GM18526 (cell line): ENCODE results near the gene RAP1GAP2.

ENCODE experiments used
- POLR2A ChIP-seq: IDR thresholded peaks from 3 replicates; pipeline ENCODE4 v1.6.1; 2011; ENCODE audit not compliant: insufficient read length; ENCODE audit errors: extremely low read depth

Gene RAP1GAP2

DNA sequence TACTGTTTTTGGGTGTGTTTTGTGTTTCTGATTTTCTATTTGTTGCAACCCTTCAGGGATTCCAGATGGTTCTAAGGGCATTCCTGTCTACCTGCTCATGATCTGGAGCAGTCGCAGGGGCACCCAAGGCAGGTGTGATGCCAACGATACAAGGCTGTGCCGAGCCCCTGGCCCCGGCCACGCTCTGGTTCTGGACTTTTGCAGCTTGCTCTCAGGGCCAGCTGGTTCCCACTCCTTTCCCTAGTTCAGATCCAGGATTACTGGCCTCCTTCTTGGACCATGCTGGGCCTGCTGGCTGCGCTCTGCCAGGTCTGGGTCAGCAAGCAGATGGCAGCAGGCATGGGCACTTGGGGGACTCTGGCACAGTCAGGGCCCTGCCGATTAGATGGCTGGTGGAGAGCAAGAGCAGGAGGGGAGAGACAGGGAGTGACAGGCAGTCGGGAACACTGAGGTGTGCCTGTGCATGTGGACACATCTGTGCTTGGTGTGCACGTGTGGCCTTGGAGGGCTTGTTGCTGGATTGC lies 15.2 kb upstream of the RAP1GAP2 start:
- TF ChIP-seq POLR2A, result no peak

DNA sequence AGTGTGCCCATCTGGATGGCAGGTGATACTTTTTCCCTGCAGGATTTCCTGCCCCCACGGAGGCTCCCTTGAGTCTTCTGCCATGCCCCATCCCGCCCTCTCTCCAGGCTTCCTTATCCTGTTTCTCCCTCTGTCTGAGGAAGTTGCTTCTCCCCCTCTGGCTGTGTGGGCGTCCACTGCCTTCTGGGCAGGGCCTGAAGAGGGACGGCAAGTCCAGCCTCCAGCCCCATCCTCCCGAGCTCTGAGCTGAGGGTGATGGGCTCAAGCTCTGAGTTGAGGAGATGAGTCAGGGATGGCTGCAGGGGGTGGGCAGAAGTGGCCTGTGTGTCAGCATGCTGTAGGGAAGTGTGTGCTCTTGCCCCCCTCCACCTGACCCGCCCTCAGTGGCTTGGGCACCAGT lies 14.2 kb upstream of the RAP1GAP2 start:
- TF ChIP-seq POLR2A, result no peak

DNA sequence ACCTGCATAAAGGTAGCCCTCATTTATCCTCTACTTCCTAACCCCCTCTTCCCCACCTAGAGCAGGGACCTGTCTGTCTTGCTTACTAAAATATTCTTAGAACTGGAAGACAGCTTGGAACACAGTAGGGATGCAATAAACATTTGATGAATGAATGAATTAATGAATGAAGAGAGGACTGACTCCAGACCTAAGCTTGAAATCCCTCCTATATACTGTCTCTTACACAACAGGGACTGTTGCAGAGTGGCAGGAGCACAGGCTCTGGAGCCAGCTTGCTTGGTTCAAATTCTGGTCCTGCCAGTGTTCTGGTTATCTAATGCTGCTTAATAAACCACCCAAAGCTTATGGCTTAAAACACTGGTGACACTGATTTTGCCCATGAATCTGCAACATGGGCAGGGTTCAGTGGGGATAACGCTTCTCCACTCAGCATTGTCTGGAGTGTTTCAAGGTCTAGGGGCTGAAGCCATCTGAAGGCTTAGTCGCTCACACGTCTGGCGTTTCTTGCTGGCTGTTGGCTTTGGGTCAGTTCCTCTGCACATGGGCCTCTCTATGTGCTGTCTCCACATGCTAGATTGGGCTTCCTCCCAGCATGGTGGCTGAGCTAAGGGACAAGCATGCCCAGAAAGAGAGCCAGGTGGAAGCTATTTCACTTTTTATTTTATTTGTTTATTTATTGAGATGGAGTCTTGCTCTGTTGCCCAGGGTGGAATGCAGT lies 12.8 kb upstream of the RAP1GAP2 start:
- no peak for TF ChIP-seq POLR2A

DNA sequence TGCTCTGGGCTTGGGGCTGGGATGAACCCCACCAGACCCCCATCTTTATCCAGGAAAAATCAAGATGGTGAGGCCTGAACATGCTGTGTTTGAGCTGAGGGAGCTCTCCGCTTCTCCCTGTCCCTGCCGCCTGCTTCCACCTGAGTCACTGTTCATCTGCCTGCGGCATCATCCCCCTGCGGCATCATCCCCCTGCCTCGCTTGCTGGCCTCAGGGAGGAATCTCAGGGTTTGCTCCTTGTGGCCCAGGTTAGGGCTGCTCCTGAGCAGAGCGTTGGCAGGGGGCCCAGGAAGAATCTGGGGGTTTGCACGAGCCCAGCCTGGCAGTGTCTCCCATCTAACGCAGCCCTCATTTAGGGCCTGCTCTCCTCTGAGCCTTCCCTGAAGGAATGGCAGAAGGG lies 11.4 kb upstream of the RAP1GAP2 start:
- no peak for TF ChIP-seq POLR2A

DNA sequence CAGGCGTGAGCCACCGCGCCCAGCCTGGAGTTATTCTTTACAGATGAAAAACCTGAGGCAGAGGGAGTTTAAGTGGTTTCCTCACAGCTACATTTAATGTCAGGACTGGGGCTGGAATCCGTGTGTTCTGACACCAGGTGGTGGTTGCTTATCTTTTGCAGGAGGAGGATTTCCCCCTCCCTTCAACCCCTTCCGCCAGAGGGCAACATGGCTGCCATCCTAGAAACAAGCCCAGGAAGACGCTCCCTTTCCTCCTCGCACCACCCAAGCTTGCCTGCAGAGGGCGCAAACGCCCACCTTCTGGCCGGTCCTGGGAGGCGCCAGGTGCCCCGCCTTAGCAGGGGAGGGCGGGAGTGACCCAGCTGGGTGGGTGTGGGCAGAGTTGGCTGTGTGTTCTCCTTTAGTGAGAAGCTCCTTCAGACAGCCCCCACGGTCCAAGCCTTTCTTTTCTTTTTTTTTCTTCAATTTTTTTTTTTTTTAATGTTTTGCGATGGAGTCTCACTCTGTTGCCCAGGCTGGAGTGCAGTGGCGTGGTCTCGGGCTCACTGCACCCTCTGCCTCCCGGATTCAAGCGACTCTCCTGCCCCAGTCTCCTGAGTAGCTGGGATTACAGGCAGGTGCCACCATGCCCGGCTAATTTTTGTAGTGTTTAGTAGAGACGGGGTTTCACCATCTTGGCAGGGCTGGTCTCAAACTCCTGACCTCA lies 9.9 kb upstream of the RAP1GAP2 start:
- TF ChIP-seq POLR2A, result no peak

DNA sequence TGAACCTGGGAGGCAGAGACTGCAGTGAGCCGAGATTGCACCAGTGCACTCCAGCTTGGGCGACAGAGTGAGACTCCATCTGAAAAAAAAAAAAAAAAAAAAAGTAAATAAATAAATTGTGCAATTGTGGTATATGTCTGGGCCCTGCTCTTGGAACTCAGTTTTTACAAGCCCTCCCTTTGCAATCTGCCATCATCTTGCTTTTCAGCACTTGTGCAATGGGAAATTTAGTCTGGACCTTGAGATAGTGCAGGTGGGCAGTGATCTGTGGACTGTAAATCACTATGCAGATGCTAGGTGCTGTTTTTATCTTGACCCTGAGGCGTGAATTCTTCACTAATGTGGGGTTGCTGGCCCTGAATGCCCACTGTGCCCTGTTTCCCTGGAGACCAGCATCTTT lies 6.5 kb upstream of the RAP1GAP2 start:
- TF ChIP-seq POLR2A, result no peak

DNA sequence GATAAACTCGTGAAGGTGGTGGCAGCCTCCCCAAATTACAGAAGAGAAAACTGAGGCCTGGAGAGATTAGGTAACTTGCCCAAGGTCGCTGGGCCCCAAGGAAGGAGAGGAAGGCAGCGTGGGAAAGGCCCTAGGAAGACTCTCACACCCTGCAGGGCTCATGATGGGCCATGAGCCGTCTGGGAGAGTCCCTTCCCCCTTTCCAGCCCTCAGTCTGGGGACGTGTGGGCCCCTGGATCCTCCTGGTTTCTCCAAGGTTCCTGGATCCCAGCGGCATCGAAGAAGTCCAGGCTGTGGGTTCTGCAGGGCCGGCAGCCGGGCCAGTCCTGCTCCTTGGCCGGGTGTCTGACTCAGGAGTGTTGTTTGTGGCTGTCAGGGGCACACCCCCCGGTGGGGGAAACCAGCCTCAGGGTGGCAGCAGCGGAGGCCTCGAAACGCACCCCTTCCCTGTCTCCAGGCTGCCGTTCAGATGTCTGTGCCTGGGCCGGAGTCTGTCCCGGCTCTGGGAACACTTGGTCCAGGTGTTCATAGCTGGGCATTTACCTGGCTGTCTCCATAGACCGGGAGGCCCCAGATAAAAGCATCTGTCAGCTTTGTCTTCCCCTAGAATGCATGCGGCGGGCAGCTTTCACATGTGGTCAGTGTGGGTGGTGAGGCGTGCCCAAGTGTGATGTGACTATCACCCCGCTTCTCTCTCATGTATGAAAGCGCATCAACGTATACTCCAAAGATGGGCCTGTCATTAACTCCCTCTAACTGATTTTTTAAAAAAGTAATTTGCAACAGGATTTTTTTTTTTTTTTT lies 3.7 kb upstream of the RAP1GAP2 start:
- no peak for TF ChIP-seq POLR2A

DNA sequence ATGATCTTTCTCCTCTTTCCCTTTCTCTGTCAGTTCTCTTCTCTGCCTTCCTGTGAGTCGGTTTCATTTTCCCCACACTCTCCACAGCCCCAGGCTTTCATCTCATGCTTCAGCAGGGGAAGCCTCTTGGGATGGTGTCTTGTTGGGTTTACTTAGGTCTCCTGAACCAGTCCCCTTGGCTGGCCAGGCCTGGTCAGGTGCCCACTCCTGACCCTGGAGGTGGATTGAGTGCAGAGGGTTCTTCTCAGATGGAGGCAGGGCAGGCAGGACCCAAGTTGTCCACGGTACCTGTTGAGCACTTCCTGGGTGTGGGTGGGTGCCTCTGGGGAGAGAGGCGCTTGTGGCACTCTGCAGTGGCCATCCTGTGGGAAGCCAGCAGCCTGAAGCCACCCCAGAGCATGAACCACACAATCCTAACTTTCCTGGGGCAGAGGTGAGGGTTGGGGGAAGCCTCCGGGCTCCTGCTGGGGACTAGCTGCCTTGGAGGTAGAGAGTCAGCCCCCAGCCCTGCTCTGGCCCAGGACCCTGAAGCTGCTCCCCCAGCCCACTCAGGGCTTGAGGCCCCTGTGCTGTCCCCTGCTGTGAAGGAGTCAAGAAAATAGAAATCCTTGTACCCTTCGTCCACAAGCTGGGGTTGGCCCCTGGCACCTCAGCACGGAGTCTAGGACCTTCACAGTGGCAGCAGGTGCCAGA lies 2.0 kb upstream of the RAP1GAP2 start:
- TF ChIP-seq POLR2A, result no peak

DNA sequence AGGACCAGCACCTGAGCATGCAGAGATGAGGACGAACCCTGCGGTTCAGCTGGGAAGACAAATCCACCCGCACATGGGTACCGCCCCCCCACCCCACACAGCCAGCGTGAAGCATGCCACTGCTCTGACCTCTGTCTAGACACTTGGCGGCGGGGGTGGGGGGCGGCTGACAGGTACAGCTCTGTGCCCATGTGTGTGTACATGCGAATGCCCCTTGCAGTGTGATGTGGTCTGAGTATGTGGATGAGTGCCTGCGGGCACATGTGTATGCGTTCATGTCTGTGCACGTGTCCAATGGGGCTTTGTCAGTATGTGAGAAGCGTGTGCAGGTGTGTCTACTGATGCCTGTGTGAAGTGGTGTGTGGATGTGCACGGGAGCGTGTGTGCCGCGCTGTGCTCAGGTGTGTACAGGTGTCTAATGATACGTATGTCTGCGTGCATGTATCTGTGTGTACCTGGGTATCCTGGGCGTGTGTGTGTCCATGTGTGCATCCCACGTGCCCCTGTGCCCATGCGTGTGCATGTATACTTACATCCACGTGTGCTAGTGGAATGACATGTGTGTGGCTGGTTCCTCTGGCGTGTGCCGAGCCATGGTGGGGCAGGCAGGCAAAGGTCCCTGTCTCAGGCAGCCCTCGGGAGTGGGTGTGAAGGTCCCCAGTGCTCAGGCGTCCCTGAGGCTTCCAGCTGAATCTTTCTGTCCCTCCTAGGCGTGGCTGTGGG lies 636 bp upstream of the RAP1GAP2 start:
- TF ChIP-seq POLR2A, result no peak

DNA sequence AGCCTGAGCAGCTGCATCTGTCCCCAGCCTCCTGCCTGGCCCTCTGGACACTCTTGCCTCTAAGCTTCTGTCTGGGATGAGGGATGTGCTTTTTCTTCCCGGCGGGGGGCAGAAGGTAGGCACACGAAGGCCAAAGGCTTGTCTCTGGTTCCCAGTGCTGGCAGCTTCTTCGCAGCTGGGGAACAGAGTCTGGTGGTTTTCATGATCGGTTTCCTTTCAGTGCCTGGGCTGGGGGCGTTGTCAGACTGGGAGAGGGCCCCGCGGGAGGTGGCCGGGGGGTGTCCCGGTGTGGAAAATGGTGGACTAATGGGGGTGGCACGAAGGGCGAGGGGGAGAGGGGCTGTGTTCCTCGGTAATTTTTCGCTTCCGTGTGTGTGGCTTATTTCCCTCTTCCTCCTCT lies 988 bp downstream of the RAP1GAP2 start:
- no peak for TF ChIP-seq POLR2A

DNA sequence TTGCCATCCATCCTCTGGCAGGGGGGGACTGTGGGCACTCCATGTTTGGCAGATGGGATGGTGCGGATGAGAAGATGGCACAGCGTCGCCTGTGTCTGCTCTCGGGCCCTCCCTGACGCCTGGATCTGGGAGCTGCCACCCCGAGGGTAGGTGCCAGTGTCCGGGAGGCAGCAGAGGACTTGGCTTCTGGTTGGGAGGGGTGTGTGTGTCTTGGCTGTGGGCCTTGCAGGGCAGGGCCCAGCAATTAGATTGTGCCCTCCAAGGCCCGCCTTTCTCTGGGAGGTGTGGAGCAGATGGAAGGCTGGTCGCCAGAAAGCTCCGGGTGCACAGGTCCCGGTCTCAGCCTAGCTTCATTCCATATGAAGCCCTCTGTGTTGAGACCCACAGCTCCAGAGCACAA lies 1.4 kb downstream of the RAP1GAP2 start:
- TF ChIP-seq POLR2A, result no peak

DNA sequence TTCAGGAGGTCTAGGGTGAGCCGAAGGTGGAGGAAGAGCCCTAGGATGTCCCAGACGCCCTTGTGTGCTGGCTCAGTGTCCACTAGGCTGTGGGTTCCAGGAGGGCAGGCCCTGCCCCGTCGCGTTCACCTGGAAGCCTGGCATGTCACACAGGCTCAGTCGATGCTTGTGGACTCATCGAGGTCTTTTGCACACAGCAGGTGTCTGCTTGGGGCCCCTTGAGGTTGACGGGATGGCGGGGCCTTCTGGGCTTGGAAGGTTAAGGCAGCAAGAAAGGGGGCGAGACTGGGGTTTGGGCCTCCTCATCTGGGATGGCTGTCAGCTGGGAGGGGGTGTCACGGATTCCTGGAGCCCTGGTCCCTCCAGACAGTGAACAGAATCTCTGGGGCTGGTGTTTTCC lies 1.9 kb downstream of the RAP1GAP2 start:
- no peak for TF ChIP-seq POLR2A

DNA sequence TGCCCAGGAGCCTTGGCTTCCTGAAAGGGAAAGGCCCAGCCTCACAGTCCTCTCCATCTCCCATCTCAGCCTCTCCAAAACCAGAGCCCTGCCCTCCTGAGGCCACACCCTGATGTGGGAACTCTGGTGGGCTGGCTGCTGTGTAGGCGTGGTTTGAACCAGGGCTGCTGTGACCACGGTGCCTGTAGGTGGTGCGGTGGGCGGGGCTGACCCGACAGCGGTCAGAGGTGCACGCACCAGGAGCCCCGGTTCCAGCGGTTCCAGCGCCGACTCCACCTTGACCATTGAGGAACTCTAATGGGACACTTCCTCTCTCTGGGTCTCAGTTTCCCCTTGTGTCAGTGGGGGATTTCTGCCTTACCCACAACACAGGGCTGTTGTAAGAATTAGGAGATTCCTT lies 2.4 kb downstream of the RAP1GAP2 start:
- no peak for TF ChIP-seq POLR2A

DNA sequence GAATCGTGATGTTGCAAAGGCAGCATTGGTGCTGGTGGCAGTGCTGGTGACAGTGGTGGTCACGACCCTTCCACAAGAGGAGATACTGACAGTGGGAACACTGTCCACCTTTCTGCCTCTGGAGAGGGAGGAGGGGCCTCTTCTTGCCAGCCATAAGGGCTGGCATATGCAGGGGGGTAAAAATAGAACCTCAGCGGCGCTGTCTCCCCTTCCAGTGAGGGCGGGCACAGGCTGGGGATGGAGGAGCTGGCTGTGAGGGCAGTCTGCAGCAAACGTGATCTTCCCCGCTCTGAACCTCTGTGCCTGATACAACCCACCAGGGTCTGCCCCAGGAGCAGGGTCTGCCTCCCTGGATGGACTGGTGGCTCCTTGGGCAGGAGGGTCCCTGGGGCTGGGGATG lies 3.4 kb downstream of the RAP1GAP2 start:
- TF ChIP-seq POLR2A, result no peak

DNA sequence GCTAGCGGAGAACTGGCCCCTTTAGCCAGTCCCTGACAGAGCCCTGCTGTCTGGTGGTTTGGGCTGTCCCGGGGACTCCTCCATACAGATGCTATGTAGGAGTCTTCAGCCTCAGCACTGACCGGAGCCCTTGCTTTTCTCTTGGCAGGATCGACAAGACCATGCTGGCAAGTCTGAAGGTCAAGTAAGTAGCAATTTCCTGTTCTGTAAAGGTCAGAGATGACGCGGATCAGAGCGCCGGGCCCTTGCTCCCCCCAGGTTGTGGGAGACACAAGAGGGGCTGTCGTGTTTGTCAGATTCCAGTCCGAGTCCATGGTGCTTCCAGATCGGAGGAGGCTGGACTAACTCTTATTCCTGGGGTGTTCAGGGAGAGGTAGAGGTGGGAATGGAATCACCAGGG lies 4.1 kb downstream of the RAP1GAP2 start:
- no peak for TF ChIP-seq POLR2A
